Measurements from ENCODE around the gene ANO9.
"Not testable (repeated sequence)": the region's sequence is repeated elsewhere in the genome, so short reads cannot be mapped to it uniquely, and the experiment has no call there.

The ANO9 gene

DNA sequence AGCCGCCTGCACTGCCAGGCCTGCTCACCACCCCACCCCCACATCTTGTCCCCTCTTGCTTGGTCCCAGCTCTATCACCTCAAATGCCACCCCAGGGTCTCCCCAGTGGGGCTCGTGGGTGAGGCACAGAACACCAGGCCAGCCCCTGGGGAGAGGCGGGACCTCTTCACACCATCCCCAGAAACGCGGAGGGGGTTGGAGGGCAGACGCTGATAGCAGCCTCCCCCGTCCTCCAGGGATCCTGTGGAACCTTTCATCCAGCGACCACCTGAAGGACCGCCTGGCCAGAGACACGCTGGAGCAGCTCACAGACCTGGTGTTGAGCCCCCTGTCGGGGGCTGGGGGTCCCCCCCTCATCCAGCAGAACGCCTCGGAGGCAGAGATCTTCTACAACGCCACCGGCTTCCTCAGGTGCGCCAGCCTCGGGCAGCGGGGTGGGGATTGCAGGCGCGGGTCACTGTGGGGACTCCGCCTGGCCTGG lies 42.0 kb downstream of the ANO9 start:
- no peak for DNase-seq

- no peak for DNase-seq
Observed at GRCh38 chr11:398826-399225, 43.0 kb downstream of the ANO9 start.

DNA sequence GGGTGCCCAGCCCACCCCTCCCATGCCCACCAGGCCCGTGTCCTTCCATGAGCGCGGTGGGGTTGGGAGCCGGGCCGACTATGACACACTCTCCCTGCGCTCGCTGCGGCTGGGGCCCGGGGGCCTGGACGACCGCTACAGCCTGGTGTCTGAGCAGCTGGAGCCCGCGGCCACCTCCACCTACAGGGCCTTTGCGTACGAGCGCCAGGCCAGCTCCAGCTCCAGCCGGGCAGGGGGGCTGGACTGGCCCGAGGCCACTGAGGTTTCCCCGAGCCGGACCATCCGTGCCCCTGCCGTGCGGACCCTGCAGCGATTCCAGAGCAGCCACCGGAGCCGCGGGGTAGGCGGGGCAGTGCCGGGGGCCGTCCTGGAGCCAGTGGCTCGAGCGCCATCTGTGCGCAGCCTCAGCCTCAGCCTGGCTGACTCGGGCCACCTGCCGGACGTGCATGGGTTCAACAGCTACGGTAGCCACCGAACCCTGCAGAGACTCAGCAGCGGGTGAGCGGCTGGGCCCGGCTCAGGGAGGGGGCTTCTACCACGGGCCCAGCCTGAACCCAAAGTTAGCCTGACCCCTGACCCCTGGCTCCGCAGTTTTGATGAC lies 44.8 kb downstream of the ANO9 start:
- no peak for DNase-seq

- DNase-seq: no peak
Observed at GRCh38 chr11:396511-396947, 45.3 kb downstream of the ANO9 start.

DNA sequence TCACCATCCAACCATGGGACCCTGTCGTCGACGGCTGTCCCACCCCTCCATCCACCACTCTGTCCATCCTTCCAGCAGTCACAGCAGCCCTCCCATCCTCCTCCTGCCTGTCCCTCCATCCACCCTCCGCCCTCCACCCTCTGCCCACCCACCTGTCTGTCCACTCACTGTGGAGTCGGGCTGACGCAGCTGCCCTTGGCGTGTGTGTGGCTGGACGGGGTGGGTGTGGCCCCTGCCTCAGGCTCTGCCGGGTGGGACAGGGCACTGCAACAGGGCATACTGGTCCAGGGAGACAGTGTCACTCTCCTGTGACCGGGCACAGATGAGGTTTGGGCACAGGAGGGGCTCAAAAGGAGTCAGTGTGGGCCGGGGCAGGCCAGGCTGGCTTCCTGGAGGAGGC lies 45.9 kb downstream of the ANO9 start:
- DNase-seq: no peak

GRCh38 chr11:394858-395655 lies 46.8 kb downstream of the ANO9 start:
- DNase-seq: no peak

DNA sequence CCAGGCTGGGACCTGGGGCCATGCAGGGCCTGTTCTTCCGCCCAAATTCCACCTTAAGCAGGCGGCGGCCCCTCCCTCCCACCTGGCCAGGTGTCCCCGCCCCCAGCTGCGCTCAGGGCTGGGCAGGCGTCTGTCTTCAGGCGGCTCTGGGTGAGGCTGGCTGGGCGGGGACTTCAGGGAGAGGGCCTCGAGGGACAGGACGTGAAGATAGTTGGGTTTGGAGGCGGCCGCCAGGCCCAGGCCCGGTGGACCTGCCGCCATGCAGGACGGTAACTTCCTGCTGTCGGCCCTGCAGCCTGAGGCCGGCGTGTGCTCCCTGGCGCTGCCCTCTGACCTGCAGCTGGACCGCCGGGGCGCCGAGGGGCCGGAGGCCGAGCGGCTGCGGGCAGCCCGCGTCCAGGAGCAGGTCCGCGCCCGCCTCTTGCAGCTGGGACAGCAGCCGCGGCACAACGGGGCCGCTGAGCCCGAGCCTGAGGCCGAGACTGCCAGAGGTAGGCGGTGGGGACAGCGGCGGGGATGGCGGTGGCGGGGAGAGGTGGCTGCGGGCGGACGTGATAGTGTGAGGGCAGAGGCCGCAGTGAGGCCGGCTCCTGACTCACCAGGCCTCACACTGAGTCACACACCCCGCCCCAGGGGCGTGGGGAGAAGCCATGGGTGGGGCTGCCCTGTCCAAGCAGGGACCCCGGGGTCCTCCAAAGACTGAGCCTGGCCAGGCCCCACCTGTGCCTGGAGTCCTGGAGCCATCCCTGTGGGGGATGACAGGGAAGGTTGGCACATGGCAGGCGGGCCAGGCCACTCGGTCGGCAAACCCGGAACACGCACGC lies 47.6 kb downstream of the ANO9 start, which contains the start of gene PKP3:
PKP3 (plus strand) TSS at position 176 of the 824 bp plus-strand sequence; CDS start at position 260, 84 bp downstream.
- no peak for DNase-seq

DNA sequence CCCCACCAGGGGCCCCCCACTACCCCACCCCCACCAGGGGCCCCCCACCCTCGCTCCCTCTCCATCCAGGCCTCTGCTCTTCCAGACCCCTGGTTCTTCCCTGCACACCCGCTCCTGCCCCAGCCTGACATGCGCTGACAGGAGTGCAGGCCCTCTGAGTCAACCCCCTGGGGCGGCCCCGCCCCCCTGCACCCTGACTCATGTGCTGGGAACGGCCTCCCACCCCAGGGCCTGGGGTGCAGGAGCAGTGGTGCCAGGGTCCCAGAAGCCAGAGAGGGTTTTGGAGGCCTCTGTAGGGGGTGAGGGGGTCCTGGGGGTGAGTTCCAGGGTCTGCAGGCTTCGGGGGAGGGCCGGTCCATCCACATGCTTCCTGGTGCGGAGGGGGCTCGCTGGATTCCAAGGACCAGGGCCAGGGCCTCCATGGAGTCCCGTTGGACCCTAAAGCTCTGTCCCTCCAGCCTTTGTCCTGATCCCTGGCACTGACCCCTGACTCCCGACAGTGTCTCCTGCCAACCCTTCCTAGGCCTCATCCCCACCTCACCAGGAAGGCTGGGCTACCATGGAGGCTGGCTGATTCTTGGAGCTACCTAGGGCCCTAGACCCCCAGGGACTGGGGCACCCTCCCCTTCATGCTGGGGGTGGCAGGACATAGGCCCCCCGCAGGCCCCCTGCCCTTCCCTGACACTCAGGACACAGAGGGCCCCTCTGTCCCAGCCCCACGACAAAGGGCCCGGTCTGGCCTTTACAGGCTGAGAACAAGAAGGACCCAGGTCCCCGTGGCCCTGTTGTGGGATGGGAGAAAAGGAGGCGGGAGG lies 48.4 kb downstream of the ANO9 start:
- peak; percentile 53 for DNase-seq

- DNase-seq: no peak
Observed at GRCh38 chr11:392102-392777, 49.6 kb downstream of the ANO9 start.

DNA sequence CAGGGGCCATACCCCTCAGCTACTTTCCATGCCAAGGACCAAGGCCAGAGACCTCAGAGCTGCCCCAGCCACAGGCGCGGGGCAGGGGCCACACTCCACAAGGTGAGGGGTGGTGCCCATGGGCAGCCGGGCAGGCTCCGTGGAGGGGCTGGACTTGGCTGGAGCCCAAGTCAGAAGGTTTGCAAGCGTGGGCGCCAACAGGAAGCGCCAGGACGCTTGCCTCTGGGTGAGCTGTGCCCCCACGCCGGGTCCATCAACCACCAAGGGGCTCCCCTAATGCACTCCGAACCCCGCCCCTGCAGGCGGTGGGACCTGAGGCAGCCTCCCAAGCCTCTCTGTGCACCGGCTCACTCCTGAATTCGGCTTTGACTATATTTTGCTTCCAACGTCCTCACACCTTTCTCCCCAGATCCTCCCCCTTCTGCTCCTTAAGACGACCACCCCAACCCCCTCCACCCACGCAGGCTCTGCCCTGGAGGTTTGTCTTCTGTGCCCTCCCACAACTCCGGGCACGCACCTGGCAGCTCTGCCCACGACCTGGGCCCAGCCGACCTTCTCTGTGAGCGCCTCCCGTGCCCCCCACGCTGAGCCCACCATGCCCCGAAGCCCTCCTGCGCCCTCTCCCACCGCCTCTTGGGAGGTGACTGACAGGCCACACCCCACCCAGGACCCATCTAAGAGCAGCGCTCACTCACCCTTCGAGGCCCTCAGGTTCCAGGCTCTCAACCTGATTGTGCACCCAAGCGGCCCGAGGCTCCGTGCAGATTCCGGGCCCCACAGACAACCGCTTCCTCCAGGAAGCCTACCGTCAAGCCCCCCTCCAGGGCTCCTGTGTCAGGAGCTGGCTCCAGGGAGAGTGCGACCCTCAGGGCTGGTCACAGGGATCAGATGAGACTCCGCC lies 50.4 kb downstream of the ANO9 start:
- DNase-seq: no peak

DNA sequence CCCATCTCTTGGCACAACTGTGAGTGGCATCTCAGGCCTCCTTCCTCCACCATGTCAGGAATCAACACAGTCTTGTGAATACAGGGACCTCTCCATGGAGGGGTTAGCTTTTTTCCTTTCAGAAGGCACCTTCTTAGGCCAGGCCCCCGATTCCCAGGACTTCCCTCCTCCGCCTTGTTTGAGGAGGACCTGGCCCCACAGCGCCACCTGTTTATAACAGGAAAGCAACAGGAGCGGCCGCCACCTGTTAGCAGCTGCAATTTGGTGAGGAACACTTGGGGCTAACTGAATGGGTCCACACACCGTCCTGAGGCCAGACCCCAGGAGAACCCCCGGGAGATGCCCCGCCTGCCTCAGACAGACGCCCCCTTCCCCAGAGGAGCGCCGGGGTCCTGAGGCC lies 51.6 kb downstream of the ANO9 start:
- no peak for DNase-seq

GRCh38 chr11:389369-389768 lies 52.4 kb downstream of the ANO9 start:
- DNase-seq: not testable (repeated sequence)

- no peak for DNase-seq
Observed at GRCh38 chr11:387193-387793, 54.5 kb downstream of the ANO9 start.

DNA sequence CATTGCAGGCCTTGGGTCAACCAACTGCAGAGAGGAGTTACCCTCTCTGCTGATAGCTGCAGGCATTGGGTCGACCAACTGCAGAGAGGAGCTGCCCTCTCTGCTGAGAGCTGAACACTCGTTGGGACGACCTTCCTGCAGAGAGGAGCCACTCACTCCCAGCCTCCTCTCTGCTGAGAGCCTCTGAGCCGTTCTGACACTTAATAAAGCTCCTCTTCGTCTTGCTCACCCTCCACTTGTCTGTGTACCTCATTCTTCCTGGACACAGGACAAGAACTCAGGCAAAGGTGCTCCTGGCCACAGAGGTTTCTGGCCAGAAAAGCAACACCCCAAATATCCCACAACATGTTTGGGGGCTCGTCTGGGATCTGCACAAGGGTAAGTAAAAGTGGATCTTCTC lies 55.3 kb downstream of the ANO9 start:
- DNase-seq: no peak

- no peak for DNase-seq
Observed at GRCh38 chr11:385594-386351, 56.0 kb downstream of the ANO9 start.

DNA sequence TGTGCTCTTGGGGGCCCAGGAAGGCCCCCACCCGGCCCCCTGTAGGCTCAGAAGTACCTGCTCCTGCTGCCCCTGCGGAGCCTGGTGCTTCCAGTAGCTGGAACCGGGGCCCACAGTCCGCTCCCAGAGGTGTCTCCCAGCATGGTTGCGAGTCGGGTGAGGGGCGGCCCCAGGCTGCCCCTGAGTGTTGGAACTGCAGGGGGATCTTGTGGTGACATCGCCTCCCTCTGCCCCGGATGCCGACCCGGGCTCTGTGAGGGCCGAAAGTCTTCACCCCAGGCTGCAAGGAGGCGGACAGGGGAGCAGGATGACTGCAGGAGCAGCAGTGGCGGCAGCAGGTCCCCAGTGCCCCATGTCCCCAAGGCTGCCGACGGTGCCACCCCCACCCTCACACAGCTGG lies 57.3 kb downstream of the ANO9 start:
- no peak for DNase-seq

GRCh38 chr11:383431-383830 lies 58.4 kb downstream of the ANO9 start:
- DNase-seq: no peak

DNA sequence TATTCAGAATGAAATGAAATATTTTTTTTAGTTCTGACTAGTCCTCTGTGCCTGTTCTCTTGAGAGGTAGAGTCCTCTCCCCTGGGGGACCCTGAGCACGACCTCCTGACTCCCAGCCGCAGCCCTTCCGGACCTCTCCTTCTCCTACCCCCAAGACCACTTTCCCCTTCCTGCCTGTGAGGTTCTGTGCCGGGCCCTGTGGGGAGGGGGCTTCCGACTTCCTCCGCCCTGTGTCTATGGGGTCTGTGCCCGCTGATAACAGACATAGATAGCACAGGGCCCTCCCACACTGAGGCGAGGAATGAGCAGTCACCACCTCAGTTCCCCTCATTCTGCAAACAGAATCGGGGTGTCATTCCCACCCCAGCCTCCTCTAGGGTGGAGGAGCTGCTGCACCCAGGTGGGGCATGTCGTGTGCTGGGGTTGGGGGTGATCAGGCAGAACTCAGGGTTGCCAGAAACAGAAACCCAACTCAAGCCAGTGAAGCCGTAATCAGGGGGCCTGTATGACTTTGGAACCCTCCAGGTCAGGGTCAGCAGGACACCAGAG lies 59.7 kb downstream of the ANO9 start:
- DNase-seq: no peak

- no peak for DNase-seq
Observed at GRCh38 chr11:381501-382072, 60.2 kb downstream of the ANO9 start.

Data from kidney glomerular epithelial cell (primary cell).